ENCODE data around the gene FAM180B. TPM values are rescaled to one million over a fixed set of nuclear protein-coding genes. Genes with fewer than 3 reads are reported as not detected.

The FAM180B gene
- total and polyA plus RNA-seq, 2 of the 4 experiments (the other 2 are of a cell fraction) = not detected

- no CpG with 5 or more reads among the region's 3 CpGs for WGBS, 2 experiments (ENCODE audit: extremely low coverage in 2 of 2, insufficient read length in 1 of 2)
- TF ChIP-seq RAD21 (IDR thresholded peaks at IDR 0.05; ENCODE audit: low read length) (no peak), MAFK (IDR thresholded peaks at IDR 0.05; ENCODE audit: low read depth, low read length) (no peak), CHD1 (IDR thresholded peaks at IDR 0.05; ENCODE audit: low read depth, low read length) (no peak)
Observed at GRCh38 chr11:47570651-47571356, 15.7 kb upstream of the FAM180B start.

More at GRCh38 chr11:47570651-47571356, 15.7 kb upstream of the FAM180B start:
- H3K36me3 ChIP-seq (ENCODE audit: control insufficient read depth, insufficient read depth, low read length) = peaks cover 27% of the 10 kb centered on the region
- no peak overlapping the region for H3K27ac ChIP-seq (ENCODE audit: insufficient read depth, low read length)
- H3K4me1 ChIP-seq (ENCODE audit: control insufficient read depth, insufficient read depth, low read length) = peaks cover 6% of the 10 kb centered on the region
- H2BK5ac ChIP-seq (ENCODE audit: low read depth, low read length, poor library complexity, severe bottlenecking) = no peak overlapping the region
- ATAC-seq (ENCODE audit: low read depth) (no peak), DNase-seq (no peak)
- H3K18ac ChIP-seq (ENCODE audit: low read depth, low read length) = no peak overlapping the region
- H4K91ac ChIP-seq (ENCODE audit: insufficient read depth, low read depth, low read length) = no peak overlapping the region
- H3K4me2 ChIP-seq (ENCODE audit: low read depth, low read length) = no peak overlapping the region
- no peak overlapping the region for H2BK15ac ChIP-seq (ENCODE audit: low read depth, low read length)
- BruUV-seq (replicated peaks) = no TSS peak
- H3K4me3 ChIP-seq (ENCODE audit: insufficient read depth, low read depth, low read length) = no peak overlapping the region
- H3K79me1 ChIP-seq (ENCODE audit: low read depth in 1 of 2, low read length in 2 of 2) = peaks cover 30 to 64% of the 10 kb centered on the region in 2 experiments
- no peak overlapping the region for H3K23ac ChIP-seq (ENCODE audit: low read depth, low read length)
- no peak overlapping the region for H2BK120ac ChIP-seq (ENCODE audit: low read depth, low read length)
- H3K9me3 ChIP-seq (ENCODE audit: control insufficient read depth, insufficient read depth, low read length) = no peaks in the 10 kb centered on the region
- no peak overlapping the region for H2BK20ac ChIP-seq (ENCODE audit: low read depth, low read length)
- no peak overlapping the region for H4K5ac ChIP-seq (ENCODE audit: low read depth, low read length)
- H2AK5ac ChIP-seq (ENCODE audit: low read depth, low read length) = no peak overlapping the region
- no peak overlapping the region for H2AK9ac ChIP-seq (replicated peaks; ENCODE audit: low read depth, low read length, poor library complexity)
- dilution Hi-C loops (cut with HindIII; ENCODE audit: low sequenced_read_pairs, unreplicated experiment) = no loop called here
- intact Hi-C loops (cut with micrococcal nuclease) = no loop called here
- no peak overlapping the region for H2AFZ ChIP-seq (replicated peaks; ENCODE audit: low read length, poor library complexity)
- H3K9me1 ChIP-seq (ENCODE audit: insufficient read depth, low read length) = peaks cover 9% of the 10 kb centered on the region
- H3K27me3 ChIP-seq (ENCODE audit: control insufficient read depth, insufficient read depth, low read length) = no peaks in the 10 kb centered on the region
- no peak overlapping the region for H3K56ac ChIP-seq (ENCODE audit: extremely low read depth, insufficient read depth, low read length)
- peaks cover 13% of the 10 kb centered on the region; the same call in 1 of the 2 replicates for H4K20me1 ChIP-seq (ENCODE audit: insufficient read depth, low read length)
- no peak overlapping the region for H3K14ac ChIP-seq (replicated peaks; ENCODE audit: low read depth, low read length)
- POLR2A ChIA-PET (ENCODE audit: unreplicated experiment) = no interaction called here
- in situ Hi-C loops (cut with MboI; ENCODE audit: low sequenced_read_pairs) = no loop called here
- H3K4ac ChIP-seq (ENCODE audit: low read depth, low read length) = no peak overlapping the region
- CTCF ChIA-PET = interaction anchor here (0.6 kb wide), 1 partner anchor 313 kb away, joined by 4 read pairs; no protein-coding TSS in a partner anchor
- no peak overlapping the region for H3K9ac ChIP-seq (ENCODE audit: low read depth, low read length)
- no peak overlapping the region for H4K8ac ChIP-seq (ENCODE audit: low read depth in 2 of 2, low read length in 2 of 2)
